ENCODE measurements around the gene FYN.
"Not testable (repeated sequence)": the region's sequence is repeated elsewhere in the genome, so short reads cannot be mapped to it uniquely, and the experiment has no call there.

Gene FYN

GRCh38 chr6:111692327-111693164, 180.7 kb downstream of the FYN start:
- DNase-seq = no peak

GRCh38 chr6:111691345-111692225, 181.7 kb downstream of the FYN start:
- DNase-seq = no peak

GRCh38 chr6:111689946-111690345, 183.3 kb downstream of the FYN start:
- no peak for DNase-seq

GRCh38 chr6:111689419-111689818, 183.8 kb downstream of the FYN start:
- DNase-seq = no peak

GRCh38 chr6:111688331-111688730, 184.9 kb downstream of the FYN start:
- DNase-seq = no peak

- DNase-seq = no peak
Measured at GRCh38 chr6:111687652-111688051, 185.6 kb downstream of the FYN start.

- DNase-seq = no peak
Measured at GRCh38 chr6:111686932-111687266, 186.4 kb downstream of the FYN start.

- DNase-seq = no peak
Measured at GRCh38 chr6:111686249-111686931, 186.9 kb downstream of the FYN start.

- no peak for DNase-seq
Measured at GRCh38 chr6:111685526-111685925, 187.7 kb downstream of the FYN start.

GRCh38 chr6:111685058-111685457, 188.2 kb downstream of the FYN start:
- no peak for DNase-seq

GRCh38 chr6:111683749-111684267, 189.4 kb downstream of the FYN start:
- no peak for DNase-seq

GRCh38 chr6:111683157-111683556, 190.1 kb downstream of the FYN start:
- no peak for DNase-seq

- no peak for DNase-seq
Measured at GRCh38 chr6:111681860-111682259, 191.4 kb downstream of the FYN start.

GRCh38 chr6:111680811-111681609, 192.2 kb downstream of the FYN start:
- not testable (repeated sequence) for DNase-seq

GRCh38 chr6:111680015-111680712, 193.1 kb downstream of the FYN start:
- DNase-seq = no peak

GRCh38 chr6:111679126-111679858, 194.0 kb downstream of the FYN start:
- no peak for DNase-seq

- no peak for DNase-seq
Measured at GRCh38 chr6:111677249-111677990, 195.8 kb downstream of the FYN start.

- no peak for DNase-seq
Measured at GRCh38 chr6:111676383-111676782, 196.9 kb downstream of the FYN start.

- no peak for DNase-seq
Measured at GRCh38 chr6:111674883-111675282, 198.4 kb downstream of the FYN start.

- no peak for DNase-seq
Measured at GRCh38 chr6:111674413-111674812, 198.8 kb downstream of the FYN start.
